B cell (primary cell): ENCODE results near the gene MIS18A. TPM values are rescaled to one million over a fixed set of nuclear protein-coding genes. Genes with fewer than 3 reads are reported as not detected.

Experiments used
- ATAC-seq: fragments of 200-7000 bp; cut with Tn5 transposase; one replicate; pipeline ENCODE4 v1.10.0; 2021; ENCODE audit warnings: low read depth, mild to moderate bottlenecking, moderate number of reproducible peaks, moderate library complexity
- CTCF ChIA-PET: fragments of 350-600 bp; sonication (Branson Sonifier 250); formaldehyde crosslinking; loops from one replicate; lab custom pipeline; 2021; ENCODE audit warnings: antibody characterized with exemption, inconsistent platforms; lab: Charles Lee
- POLR2A ChIA-PET: fragments of 350-600 bp; sonication (Branson Sonifier 250); formaldehyde crosslinking; loops from one replicate; lab custom pipeline; 2021; ENCODE audit warnings: antibody characterized with exemption; lab: Charles Lee
- DNase-seq: peaks from one replicate; pipeline ENCODE4 v3.0.0; 2013
- H2AFZ ChIP-seq: 2 replicates; pipeline ENCODE4 v1.6.1; 2012; ENCODE audit warnings: mild to moderate bottlenecking, low read depth, low read length; ENCODE audit not compliant: insufficient read depth, poor library complexity, severe bottlenecking
- H3K27ac ChIP-seq, 2 donors: 1 replicate in 1 of 2; 2 replicates in 1 of 2; pipeline ENCODE4 v1.5.1; 2012 to 2013; ENCODE audit warnings: low read length in 2 of 2, mild to moderate bottlenecking in 2 of 2, moderate library complexity in 1 of 2
- H3K27me3 ChIP-seq, 4 experiments: fragments of 200-600 bp in 1 of 4; sonication (generic) in 1 of 4; replicated peaks in 1 of 4; 1 replicate in 2 of 4; 2 replicates in 2 of 4; pipeline versions ENCODE4 v1.6.1 to v1.7.0; 2013 to 2016; ENCODE audit warnings: low read length in 3 of 4, mild to moderate bottlenecking in 2 of 4, mixed read lengths in 1 of 4, moderate library complexity in 1 of 4; ENCODE audit not compliant: insufficient read depth in 4 of 4, control insufficient read depth in 3 of 4; ENCODE audit errors: control extremely low read depth in 1 of 4
- H3K36me3 ChIP-seq, 2 experiments: replicated peaks in 1 of 2; 1 replicate in 1 of 2; 2 replicates in 1 of 2; pipeline versions ENCODE4 v1.6.1 to v1.7.1; 2013; ENCODE audit warnings: low read length in 1 of 2; ENCODE audit not compliant: insufficient read depth in 2 of 2, control insufficient read depth in 1 of 2; ENCODE audit errors: control extremely low read depth in 1 of 2, extremely low read depth in 1 of 2
- H3K4me1 ChIP-seq, 2 donors: fragments of 200-600 bp in 1 of 2; sonication (generic) in 1 of 2; 1 replicate in 1 of 2; 2 replicates in 1 of 2; pipeline versions ENCODE4 v1.5.1 to v1.6.1; 2013 to 2017; ENCODE audit warnings: low read length in 2 of 2; ENCODE audit not compliant: control insufficient read depth in 2 of 2, insufficient read depth in 2 of 2
- H3K4me2 ChIP-seq: replicated peaks from 2 replicates; pipeline ENCODE3; 2012; ENCODE audit warnings: mild to moderate bottlenecking, low read depth, low read length; ENCODE audit not compliant: poor library complexity, severe bottlenecking
- H3K4me3 ChIP-seq, 5 experiments: fragments of 200-600 bp in 1 of 5; sonication (generic) in 1 of 5; 1 replicate in 3 of 5; 2 replicates in 2 of 5; pipeline versions ENCODE4 v1.5.1 to v1.7.0; 2011 to 2016; ENCODE audit warnings: low read length in 4 of 5, mild to moderate bottlenecking in 4 of 5, low read depth in 2 of 5, control low read depth in 1 of 5, moderate library complexity in 1 of 5; ENCODE audit not compliant: insufficient read depth in 1 of 5; ENCODE audit errors: control extremely low read depth in 1 of 5, extremely low read depth in 1 of 5
- H3K79me2 ChIP-seq: fragments of 200-600 bp; sonication (generic); one replicate; pipeline ENCODE4 v1.6.0; 2016; ENCODE audit warnings: low read length; ENCODE audit not compliant: control insufficient read depth, insufficient read depth
- H3K9ac ChIP-seq: fragments of 200-600 bp; sonication (generic); 2 replicates; pipeline ENCODE4 v1.6.1; 2017; ENCODE audit warnings: mild to moderate bottlenecking, low read length, moderate library complexity
- H3K9me3 ChIP-seq, 3 donors: one replicate each; pipeline versions ENCODE4 v1.6.1 to v1.7.1; 2013; ENCODE audit warnings: low read length in 2 of 3; ENCODE audit not compliant: control insufficient read depth in 2 of 3, insufficient read depth in 1 of 3; ENCODE audit errors: control extremely low read depth in 1 of 3
- H4K20me1 ChIP-seq: 2 replicates; pipeline ENCODE4 v1.6.0; 2012; ENCODE audit warnings: mild to moderate bottlenecking, low read length; ENCODE audit not compliant: insufficient read depth, control insufficient read depth, poor library complexity, severe bottlenecking
- H3K27ac Mint-ChIP-seq: one replicate; pipeline ENCODE4 v1.8.0; 2021; ENCODE audit warnings: mixed read lengths
- H3K27me3 Mint-ChIP-seq: one replicate; pipeline ENCODE4 v1.8.0; 2021; ENCODE audit warnings: mixed read lengths
- H3K4me1 Mint-ChIP-seq: one replicate; pipeline ENCODE4 v1.8.0; 2021; ENCODE audit warnings: mixed read lengths
- H3K4me3 Mint-ChIP-seq: one replicate; pipeline ENCODE4 v1.8.0; 2021; ENCODE audit warnings: mixed read lengths
- H3K9me3 Mint-ChIP-seq: one replicate; pipeline ENCODE4 v1.8.0; 2022; ENCODE audit warnings: mixed read lengths; ENCODE audit not compliant: insufficient read depth
- whole genome bisulfite sequencing: methylation state at CpG from one replicate; pipeline ENCODE4 v1.1.5; 2013; ENCODE audit warnings: missing lambda C conversion rate; ENCODE audit not compliant: insufficient coverage; 5-methylcytosine and 5-hydroxymethylcytosine counted together
- intact Hi-C: fragments of 100-400 bp; cut with micrococcal nuclease; formaldehyde crosslinking; loops from one replicate; pipeline ENCODE4 v1.10.0; 2022
- polyA plus RNA-seq: library from polyadenylated mRNA; depleted of rRNA; stranded (reverse); fragments of >200 nt; gene quantifications from 2 replicates; pipeline ENCODE4 v1.2.3, GENCODE V29; 2012
- total RNA-seq, 2 donors: library from RNA; stranded (reverse); fragments of 120-200 nt in 1 of 2; gene quantifications; 1 replicate in 1 of 2; 2 replicates in 1 of 2; pipeline versions ENCODE4 v1.2.3 to v1.2.4, GENCODE V29; 2013 to 2022
- TF ChIP-seq, protein P1 (sequence below): fragments of 200-600 bp; IDR thresholded peaks from one replicate; pipeline ENCODE4 v1.8.0; 2022; ENCODE audit warnings: antibody characterized with exemption, mild to moderate bottlenecking

MIS18A gene
- total and polyA plus RNA-seq, 2 donors (not counting 1 experiment from before 2014, with no cell fraction given): 4.0 to 10.4 TPM

DNA sequence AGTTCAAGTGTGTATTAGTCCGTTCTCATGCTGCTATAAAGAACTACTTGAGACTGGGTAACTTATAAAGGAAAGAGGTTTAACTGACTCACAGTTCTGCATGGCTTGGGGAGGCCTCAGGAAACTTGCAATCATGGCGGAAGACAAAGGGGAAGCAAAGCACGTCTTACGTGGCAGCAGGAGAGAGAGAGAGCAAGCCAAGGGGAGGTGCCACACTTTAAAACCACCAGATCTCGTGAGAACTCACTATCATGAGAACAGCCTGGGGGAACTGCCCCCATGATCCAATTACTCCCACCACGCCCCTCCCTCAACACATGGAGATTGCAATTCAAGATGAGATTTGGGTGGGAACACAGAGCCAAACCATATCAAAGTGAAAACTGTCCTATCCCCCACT lies 4.1 kb upstream of the MIS18A start:
- CTCF ChIA-PET: no interaction called here
- Mint-ChIP-seq H3K4me3 (no peak overlapping the region), H3K27ac (no peak overlapping the region), H3K9me3 (no peaks in the 10 kb centered on the region), H3K4me1 (peaks cover 21% of the 10 kb centered on the region), H3K27me3 (no peaks in the 10 kb centered on the region)
- Histone ChIP-seq H3K79me2 (peaks cover 14% of the 10 kb centered on the region), H3K36me3 (no peaks in the 10 kb centered on the region), H3K9me3 (no peaks in the 10 kb centered on the region), H4K20me1 (no peaks in the 10 kb centered on the region), H3K27ac (no peak overlapping the region), H3K9ac (no peak overlapping the region), H3K4me3 (no peak overlapping the region), H3K4me2 (no peak overlapping the region), H2AFZ (no peak overlapping the region), H3K27me3 (no peaks in the 10 kb centered on the region), H3K4me1 (peaks cover 12 to 18% of the 10 kb centered on the region in 2 donors)
- WGBS: 98% methylated on average over 4 of the region's 6 CpGs
- no peak for ATAC-seq
- TF ChIP-seq, protein P1, sequence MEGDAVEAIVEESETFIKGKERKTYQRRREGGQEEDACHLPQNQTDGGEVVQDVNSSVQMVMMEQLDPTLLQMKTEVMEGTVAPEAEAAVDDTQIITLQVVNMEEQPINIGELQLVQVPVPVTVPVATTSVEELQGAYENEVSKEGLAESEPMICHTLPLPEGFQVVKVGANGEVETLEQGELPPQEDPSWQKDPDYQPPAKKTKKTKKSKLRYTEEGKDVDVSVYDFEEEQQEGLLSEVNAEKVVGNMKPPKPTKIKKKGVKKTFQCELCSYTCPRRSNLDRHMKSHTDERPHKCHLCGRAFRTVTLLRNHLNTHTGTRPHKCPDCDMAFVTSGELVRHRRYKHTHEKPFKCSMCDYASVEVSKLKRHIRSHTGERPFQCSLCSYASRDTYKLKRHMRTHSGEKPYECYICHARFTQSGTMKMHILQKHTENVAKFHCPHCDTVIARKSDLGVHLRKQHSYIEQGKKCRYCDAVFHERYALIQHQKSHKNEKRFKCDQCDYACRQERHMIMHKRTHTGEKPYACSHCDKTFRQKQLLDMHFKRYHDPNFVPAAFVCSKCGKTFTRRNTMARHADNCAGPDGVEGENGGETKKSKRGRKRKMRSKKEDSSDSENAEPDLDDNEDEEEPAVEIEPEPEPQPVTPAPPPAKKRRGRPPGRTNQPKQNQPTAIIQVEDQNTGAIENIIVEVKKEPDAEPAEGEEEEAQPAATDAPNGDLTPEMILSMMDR: no peak
- POLR2A ChIA-PET: no interaction called here
- no peak for DNase-seq
- intact Hi-C loops: no loop called here

DNA sequence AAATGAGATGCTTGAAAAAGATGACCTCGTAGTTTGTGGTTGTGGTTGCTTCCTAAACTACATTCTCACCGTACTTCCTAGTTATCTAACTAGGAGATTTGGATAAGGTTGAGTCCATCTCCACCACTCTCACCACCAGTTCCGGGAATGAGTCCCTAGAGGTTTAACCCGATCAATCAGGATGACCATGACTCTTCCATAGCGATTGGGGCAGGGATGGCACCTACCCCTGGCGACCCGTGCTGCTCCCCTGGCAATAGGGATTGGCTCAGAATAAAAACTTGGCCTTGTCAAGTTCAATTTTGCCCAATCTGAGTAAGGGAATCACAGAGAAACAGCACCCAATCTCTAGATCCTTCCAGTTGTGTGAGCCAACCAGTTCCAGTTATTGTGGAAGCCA lies 2.7 kb upstream of the MIS18A start:
- no peaks in the 10 kb centered on the region for H3K9me3 Mint-ChIP-seq
- TF ChIP-seq, protein P1: no peak
- no peak overlapping the region for H3K4me3 Mint-ChIP-seq

More for the DNA sequence above, 2.7 kb upstream of the MIS18A start:
- Histone ChIP-seq H2AFZ (no peak overlapping the region), H3K4me2 (no peak overlapping the region), H3K9ac (no peak overlapping the region), H4K20me1 (no peaks in the 10 kb centered on the region), H3K27me3 (no peaks in the 10 kb centered on the region), H3K9me3 (no peaks in the 10 kb centered on the region), H3K4me3 (no peak overlapping the region), H3K4me1 (peaks cover 16 to 22% of the 10 kb centered on the region in 2 donors), H3K36me3 (no peaks in the 10 kb centered on the region), H3K79me2 (peaks cover 21% of the 10 kb centered on the region), H3K27ac (no peak overlapping the region)
- DNase-seq (no peak), ATAC-seq (no peak)
- POLR2A ChIA-PET: no interaction called here
- 97% methylated on average over 5 of the region's 7 CpGs for whole genome bisulfite sequencing
- H3K27me3 Mint-ChIP-seq: no peaks in the 10 kb centered on the region
- H3K27ac Mint-ChIP-seq: peak overlapping the region; percentile 3
- CTCF ChIA-PET: no interaction called here
- H3K4me1 Mint-ChIP-seq: peaks cover 22% of the 10 kb centered on the region
- intact Hi-C loops: no loop called here
